Neural cell (in vitro differentiated cells): ENCODE results near the gene ABT1. TPM values are rescaled to one million over a fixed set of nuclear protein-coding genes. Genes with fewer than 3 reads are reported as not detected.

Experiments used
- H2AFZ ChIP-seq: fragments of 200-600, 300-800 bp; sonication (generic), shearing (Covaris generic); 2 replicates; pipeline ENCODE4 v1.6.0; 2014; ENCODE audit warnings: low read depth, mild to moderate bottlenecking, antibody characterized with exemption, low read length, moderate library complexity
- H3F3A ChIP-seq: fragments of 200-600 bp; shearing (Covaris generic); 2 replicates; pipeline ENCODE4 v1.6.1; 2016; ENCODE audit warnings: mild to moderate bottlenecking, moderate library complexity, mixed read lengths, antibody characterized with exemption, low read length; ENCODE audit not compliant: insufficient read depth, poor library complexity, severe bottlenecking
- H3K27ac ChIP-seq: fragments of 200-600, 300-800 bp; sonication (generic), shearing (Covaris generic); 2 replicates; pipeline ENCODE4 v1.5.1; 2014; ENCODE audit warnings: mild to moderate bottlenecking, low read length, moderate library complexity
- H3K27me3 ChIP-seq: fragments of 300-800, 200-600 bp; sonication (generic), shearing (Covaris generic); 2 replicates; pipeline ENCODE4 v1.6.0; 2014; ENCODE audit warnings: mild to moderate bottlenecking, low read depth, low read length, moderate library complexity; ENCODE audit not compliant: insufficient read depth
- H3K36me3 ChIP-seq: fragments of 300-800, 200-600 bp; sonication (generic), shearing (Covaris generic); 2 replicates; pipeline ENCODE4 v1.5.1; 2014; ENCODE audit warnings: mild to moderate bottlenecking, antibody characterized with exemption, low read length, moderate library complexity; ENCODE audit not compliant: insufficient read depth
- H3K4me2 ChIP-seq: fragments of 300-800, 200-600 bp; sonication (generic), shearing (Covaris generic); 2 replicates; pipeline ENCODE4 v1.6.0; 2014; ENCODE audit warnings: mild to moderate bottlenecking, low read length
- H3K4me3 ChIP-seq: fragments of 300-800, 200-600 bp; sonication (generic), shearing (Covaris generic); 2 replicates; pipeline ENCODE4 v1.5.1; 2014; ENCODE audit warnings: mild to moderate bottlenecking, low read length, moderate library complexity
- H3K79me2 ChIP-seq: fragments of 200-600 bp; shearing (Covaris generic); replicated peaks from 2 replicates; pipeline ENCODE4 v1.6.0; 2014; ENCODE audit warnings: mild to moderate bottlenecking, low read length, moderate library complexity; ENCODE audit not compliant: insufficient read depth
- H3K9ac ChIP-seq: fragments of 300-800, 200-600 bp; sonication (generic), shearing (Covaris generic); 2 replicates; pipeline ENCODE4 v1.6.1; 2016; ENCODE audit warnings: mild to moderate bottlenecking, low read length, mixed read lengths
- H3K9me2 ChIP-seq: fragments of 200-600 bp; shearing (Covaris generic); 2 replicates; pipeline ENCODE4 v1.6.1; 2016; ENCODE audit warnings: mild to moderate bottlenecking, low read length, mixed read lengths; ENCODE audit not compliant: insufficient read depth
- H3K9me3 ChIP-seq: fragments of 200-600, 300-800 bp; sonication (generic), shearing (Covaris generic); 2 replicates; pipeline ENCODE4 v1.6.1; 2016; ENCODE audit warnings: mild to moderate bottlenecking, mixed run types, low read length, moderate library complexity, mixed read lengths
- H4K20me1 ChIP-seq: fragments of 200-600 bp; shearing (Covaris generic); 2 replicates; pipeline ENCODE4 v1.6.1; 2016; ENCODE audit warnings: mild to moderate bottlenecking, mixed run types; ENCODE audit not compliant: insufficient read depth
- EP300 ChIP-seq: fragments of 450-650 bp; conservative IDR thresholded peaks from 2 replicates; pipeline ENCODE4 v1.6.1; 2014; ENCODE audit warnings: antibody characterized with exemption, mild to moderate bottlenecking, moderate library complexity; ENCODE audit not compliant: poor library complexity, severe bottlenecking
- EZH2 ChIP-seq: fragments of 200-600, 300-800 bp; shearing (Covaris generic), sonication (generic); IDR thresholded peaks from 2 replicates; pipeline ENCODE4 v1.6.1; 2014; ENCODE audit warnings: antibody characterized with exemption, low read length, borderline replicate concordance, mild to moderate bottlenecking; ENCODE audit not compliant: insufficient read depth, poor library complexity, severe bottlenecking
- MXI1 ChIP-seq: fragments of 450-650 bp; conservative IDR thresholded peaks from 2 replicates; pipeline ENCODE4 v1.6.1; 2014; ENCODE audit warnings: antibody characterized with exemption, mild to moderate bottlenecking; ENCODE audit not compliant: poor library complexity, severe bottlenecking
- POLR2AphosphoS5 ChIP-seq: IDR thresholded peaks from 2 replicates; pipeline ENCODE4 v1.6.1; 2012
- RAD21 ChIP-seq: fragments of 450-650 bp; conservative IDR thresholded peaks from 2 replicates; pipeline ENCODE4 v1.6.1; 2014; ENCODE audit warnings: antibody characterized with exemption, mild to moderate bottlenecking, moderate library complexity
- SMC3 ChIP-seq: fragments of 450-650 bp; conservative IDR thresholded peaks from 2 replicates; pipeline ENCODE4 v1.6.1; 2014; ENCODE audit warnings: antibody characterized with exemption, mild to moderate bottlenecking, moderate library complexity; ENCODE audit not compliant: poor library complexity
- TAF1 ChIP-seq: IDR thresholded peaks from 2 replicates; pipeline ENCODE4 v1.6.1; 2012; ENCODE audit warnings: low read depth
- polyA plus RNA-seq: library from polyadenylated mRNA; depleted of rRNA; stranded (reverse); fragments of >200 nt; gene quantifications from 2 replicates; pipeline ENCODE4 v1.2.3, GENCODE V29; 2014
- TF ChIP-seq, protein P1 (sequence below): IDR thresholded peaks from 2 replicates; pipeline ENCODE4 v1.6.1; 2012; ENCODE audit warnings: borderline replicate concordance
- TF ChIP-seq, protein P2 (sequence below): fragments of 450-650 bp; IDR thresholded peaks from 2 replicates; pipeline ENCODE4 v1.5.1; 2014; ENCODE audit warnings: antibody characterized with exemption, mild to moderate bottlenecking, moderate library complexity; ENCODE audit not compliant: poor library complexity, severe bottlenecking

The ABT1 gene
- polyA plus RNA-seq, 1 donor from 2014 or later = 26.1 TPM

DNA sequence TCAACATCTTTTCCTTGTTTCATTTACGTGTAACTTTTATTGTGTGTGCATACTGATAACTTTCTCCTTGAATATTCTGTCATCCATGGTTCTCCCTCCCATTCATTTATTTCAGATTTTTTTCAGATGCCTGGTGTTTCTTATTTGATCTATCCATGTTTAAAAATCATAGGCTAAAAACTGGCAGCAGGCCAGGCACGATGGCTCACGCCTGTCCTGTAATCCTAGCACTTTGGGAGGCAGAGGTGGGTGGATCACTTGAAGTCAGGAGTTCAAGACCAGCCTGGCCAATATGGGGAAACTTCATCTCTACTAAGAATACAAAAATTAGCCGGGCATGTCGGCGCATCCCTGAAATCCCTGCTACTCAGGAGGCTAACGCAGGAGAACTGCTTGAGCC is 31.1 kb downstream of the ABT1 start:
- TF ChIP-seq SMC3 = no peak
- TF ChIP-seq, protein P1, sequence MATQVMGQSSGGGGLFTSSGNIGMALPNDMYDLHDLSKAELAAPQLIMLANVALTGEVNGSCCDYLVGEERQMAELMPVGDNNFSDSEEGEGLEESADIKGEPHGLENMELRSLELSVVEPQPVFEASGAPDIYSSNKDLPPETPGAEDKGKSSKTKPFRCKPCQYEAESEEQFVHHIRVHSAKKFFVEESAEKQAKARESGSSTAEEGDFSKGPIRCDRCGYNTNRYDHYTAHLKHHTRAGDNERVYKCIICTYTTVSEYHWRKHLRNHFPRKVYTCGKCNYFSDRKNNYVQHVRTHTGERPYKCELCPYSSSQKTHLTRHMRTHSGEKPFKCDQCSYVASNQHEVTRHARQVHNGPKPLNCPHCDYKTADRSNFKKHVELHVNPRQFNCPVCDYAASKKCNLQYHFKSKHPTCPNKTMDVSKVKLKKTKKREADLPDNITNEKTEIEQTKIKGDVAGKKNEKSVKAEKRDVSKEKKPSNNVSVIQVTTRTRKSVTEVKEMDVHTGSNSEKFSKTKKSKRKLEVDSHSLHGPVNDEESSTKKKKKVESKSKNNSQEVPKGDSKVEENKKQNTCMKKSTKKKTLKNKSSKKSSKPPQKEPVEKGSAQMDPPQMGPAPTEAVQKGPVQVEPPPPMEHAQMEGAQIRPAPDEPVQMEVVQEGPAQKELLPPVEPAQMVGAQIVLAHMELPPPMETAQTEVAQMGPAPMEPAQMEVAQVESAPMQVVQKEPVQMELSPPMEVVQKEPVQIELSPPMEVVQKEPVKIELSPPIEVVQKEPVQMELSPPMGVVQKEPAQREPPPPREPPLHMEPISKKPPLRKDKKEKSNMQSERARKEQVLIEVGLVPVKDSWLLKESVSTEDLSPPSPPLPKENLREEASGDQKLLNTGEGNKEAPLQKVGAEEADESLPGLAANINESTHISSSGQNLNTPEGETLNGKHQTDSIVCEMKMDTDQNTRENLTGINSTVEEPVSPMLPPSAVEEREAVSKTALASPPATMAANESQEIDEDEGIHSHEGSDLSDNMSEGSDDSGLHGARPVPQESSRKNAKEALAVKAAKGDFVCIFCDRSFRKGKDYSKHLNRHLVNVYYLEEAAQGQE = no peak
- TF ChIP-seq MXI1 = no peak
- TF ChIP-seq EP300 = no peak
- TF ChIP-seq TAF1 = no peak
- TF ChIP-seq EZH2 = no peak
- no peak for TF ChIP-seq RAD21
- TF ChIP-seq, protein P2, sequence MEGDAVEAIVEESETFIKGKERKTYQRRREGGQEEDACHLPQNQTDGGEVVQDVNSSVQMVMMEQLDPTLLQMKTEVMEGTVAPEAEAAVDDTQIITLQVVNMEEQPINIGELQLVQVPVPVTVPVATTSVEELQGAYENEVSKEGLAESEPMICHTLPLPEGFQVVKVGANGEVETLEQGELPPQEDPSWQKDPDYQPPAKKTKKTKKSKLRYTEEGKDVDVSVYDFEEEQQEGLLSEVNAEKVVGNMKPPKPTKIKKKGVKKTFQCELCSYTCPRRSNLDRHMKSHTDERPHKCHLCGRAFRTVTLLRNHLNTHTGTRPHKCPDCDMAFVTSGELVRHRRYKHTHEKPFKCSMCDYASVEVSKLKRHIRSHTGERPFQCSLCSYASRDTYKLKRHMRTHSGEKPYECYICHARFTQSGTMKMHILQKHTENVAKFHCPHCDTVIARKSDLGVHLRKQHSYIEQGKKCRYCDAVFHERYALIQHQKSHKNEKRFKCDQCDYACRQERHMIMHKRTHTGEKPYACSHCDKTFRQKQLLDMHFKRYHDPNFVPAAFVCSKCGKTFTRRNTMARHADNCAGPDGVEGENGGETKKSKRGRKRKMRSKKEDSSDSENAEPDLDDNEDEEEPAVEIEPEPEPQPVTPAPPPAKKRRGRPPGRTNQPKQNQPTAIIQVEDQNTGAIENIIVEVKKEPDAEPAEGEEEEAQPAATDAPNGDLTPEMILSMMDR = no peak
- TF ChIP-seq POLR2AphosphoS5 = no peak
- Histone ChIP-seq H2AFZ (no peak overlapping the region), H3K9ac (no peak overlapping the region), H3K27me3 (no peaks in the 10 kb centered on the region), H4K20me1 (no peaks in the 10 kb centered on the region), H3K27ac (no peak overlapping the region), H3K36me3 (no peaks in the 10 kb centered on the region), H3K79me2 (no peaks in the 10 kb centered on the region), H3K9me3 (peaks cover 4% of the 10 kb centered on the region), H3K9me2 (no peaks in the 10 kb centered on the region), H3K4me3 (no peak overlapping the region), H3K4me2 (no peak overlapping the region), H3F3A (no peaks in the 10 kb centered on the region)

DNA sequence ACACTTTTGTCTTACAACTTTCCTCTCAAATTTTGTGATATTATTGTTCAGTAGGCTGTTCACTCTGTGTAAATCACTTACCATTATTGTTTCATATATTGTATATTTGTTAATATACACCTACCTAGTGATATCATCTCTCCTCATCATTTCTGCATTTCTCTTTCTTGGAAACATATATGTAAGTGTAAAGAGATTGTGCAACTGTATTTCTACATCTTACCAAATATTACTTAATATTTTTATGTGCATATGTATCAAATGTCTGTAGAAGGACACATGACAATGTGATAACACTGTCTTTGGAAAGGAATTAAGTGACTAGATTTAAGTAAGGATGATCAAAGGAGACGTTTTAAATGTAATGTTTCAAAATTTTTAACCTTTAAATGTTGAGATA is 32.6 kb downstream of the ABT1 start:
- H3K4me2 ChIP-seq = no peak overlapping the region
- TF ChIP-seq MXI1 (no peak), POLR2AphosphoS5 (no peak), SMC3 (no peak), RAD21 (no peak), EZH2 (no peak)
- TF ChIP-seq, protein P1 = no peak
- TF ChIP-seq, protein P2 = no peak
- no peak overlapping the region for H3K9ac ChIP-seq
- no peaks in the 10 kb centered on the region for H3F3A ChIP-seq
- H3K27me3 ChIP-seq = no peaks in the 10 kb centered on the region
- no peaks in the 10 kb centered on the region for H3K9me2 ChIP-seq
- H3K36me3 ChIP-seq = no peaks in the 10 kb centered on the region
- H3K27ac ChIP-seq = no peak overlapping the region
- no peaks in the 10 kb centered on the region for H4K20me1 ChIP-seq
- H3K9me3 ChIP-seq = peaks cover 4% of the 10 kb centered on the region
- no peak overlapping the region for H3K4me3 ChIP-seq
- H2AFZ ChIP-seq = no peak overlapping the region
- H3K79me2 ChIP-seq = no peaks in the 10 kb centered on the region
